Astrocyte (in vitro differentiated cells and primary cell): ENCODE results near the gene VAT1L. TPM values are rescaled to one million over a fixed set of nuclear protein-coding genes. Genes with fewer than 3 reads are reported as not detected.

Experiments
- DNase-seq: peaks from one replicate; pipeline ENCODE4 v3.0.0-alpha.2; 2010; ENCODE audit warnings: low read depth
- FAIRE-seq: peaks from 2 replicates; lab custom pipeline; 2011; peaks lifted over from hg19 to GRCh38; lab: Jason Lieb, UNC
- H2AFZ ChIP-seq: 2 replicates; pipeline ENCODE4 v1.6.0; 2012; ENCODE audit warnings: low read depth, low read length, inconsistent platforms
- H3K27ac ChIP-seq: 2 replicates; pipeline ENCODE4 v1.5.1; 2011; ENCODE audit warnings: low read depth, low read length, inconsistent platforms
- H3K27me3 ChIP-seq: 2 replicates; pipeline ENCODE4 v1.6.0; 2011; ENCODE audit warnings: low read length, inconsistent platforms; ENCODE audit not compliant: insufficient read depth
- H3K36me3 ChIP-seq: 2 replicates; pipeline ENCODE4 v1.5.1; 2011; ENCODE audit warnings: low read length, inconsistent platforms; ENCODE audit not compliant: insufficient read depth
- H3K4me1 ChIP-seq: 2 replicates; pipeline ENCODE4 v1.5.1; 2011; ENCODE audit warnings: low read length, inconsistent platforms; ENCODE audit not compliant: insufficient read depth
- H3K4me2 ChIP-seq: 2 replicates; pipeline ENCODE4 v1.6.0; 2012; ENCODE audit warnings: low read length, inconsistent platforms
- H3K4me3 ChIP-seq: 2 replicates; pipeline ENCODE4 v1.5.1; 2011; ENCODE audit warnings: low read depth, mild to moderate bottlenecking, low read length, inconsistent platforms; ENCODE audit not compliant: insufficient read depth
- H3K79me2 ChIP-seq: 2 replicates; pipeline ENCODE4 v1.6.0; 2012; ENCODE audit warnings: mild to moderate bottlenecking, low read length, inconsistent platforms; ENCODE audit not compliant: insufficient read depth
- H3K9ac ChIP-seq: 2 replicates; pipeline ENCODE4 v1.6.0; 2012; ENCODE audit warnings: mild to moderate bottlenecking, low read length, inconsistent platforms
- H3K9me3 ChIP-seq: 2 replicates; pipeline ENCODE4 v1.5.1; 2012; ENCODE audit warnings: low read depth, mild to moderate bottlenecking, low read length, inconsistent platforms; ENCODE audit not compliant: insufficient read depth
- H4K20me1 ChIP-seq: 2 replicates; pipeline ENCODE4 v1.6.0; 2012; ENCODE audit warnings: low read length, inconsistent platforms; ENCODE audit not compliant: insufficient read depth
- H3K27ac Mint-ChIP-seq: one replicate; pipeline ENCODE4 v1.8.0; 2021; ENCODE audit warnings: mild to moderate bottlenecking, mixed read lengths; ENCODE audit not compliant: unreplicated experiment
- H3K27me3 Mint-ChIP-seq: one replicate; pipeline ENCODE4 v1.8.0; 2021; ENCODE audit warnings: low read depth, mixed read lengths; ENCODE audit not compliant: unreplicated experiment
- H3K36me3 Mint-ChIP-seq: one replicate; pipeline ENCODE4 v1.8.0; 2021; ENCODE audit warnings: low read depth, mixed read lengths; ENCODE audit not compliant: unreplicated experiment
- H3K4me1 Mint-ChIP-seq: one replicate; pipeline ENCODE4 v1.8.0; 2021; ENCODE audit warnings: low read depth, mixed read lengths; ENCODE audit not compliant: unreplicated experiment
- H3K4me3 Mint-ChIP-seq: one replicate; pipeline ENCODE4 v1.8.0; 2021; ENCODE audit warnings: mild to moderate bottlenecking, moderate library complexity, mixed read lengths; ENCODE audit not compliant: unreplicated experiment
- H3K9me3 Mint-ChIP-seq: one replicate; pipeline ENCODE4 v1.8.0; 2021; ENCODE audit warnings: mild to moderate bottlenecking, mixed read lengths; ENCODE audit not compliant: unreplicated experiment
- EZH2 ChIP-seq: IDR thresholded peaks from 2 replicates; pipeline ENCODE4 v1.6.1; 2012; ENCODE audit warnings: mild to moderate bottlenecking, low read length, inconsistent platforms; ENCODE audit not compliant: insufficient read depth
- total RNA-seq: library from RNA; stranded (reverse); gene quantifications from 2 replicates; pipeline ENCODE4 v1.2.1, GENCODE V29; 2021
- TF ChIP-seq, protein P1 (sequence below): IDR thresholded peaks from 2 replicates; pipeline ENCODE4 v1.5.1; 2011; ENCODE audit warnings: low read depth, mild to moderate bottlenecking, inconsistent platforms, low read length, moderate library complexity; ENCODE audit not compliant: insufficient read depth

VAT1L gene
- total RNA-seq, 1 donor from 2014 or later = 3.3 TPM

- no peak overlapping the region for H3K4me3 Mint-ChIP-seq
- Histone ChIP-seq H3K9ac (no peak overlapping the region), H3K27me3 (no peaks in the 10 kb centered on the region), H2AFZ (no peak overlapping the region), H3K4me3 (no peak overlapping the region), H3K9me3 (no peaks in the 10 kb centered on the region), H3K27ac (no peak overlapping the region), H3K4me1 (peaks cover 27% of the 10 kb centered on the region), H3K79me2 (no peaks in the 10 kb centered on the region), H4K20me1 (no peaks in the 10 kb centered on the region), H3K36me3 (no peaks in the 10 kb centered on the region), H3K4me2 (no peak overlapping the region)
- peaks cover 22% of the 10 kb centered on the region for H3K4me1 Mint-ChIP-seq
- no peak for DNase-seq
- H3K27me3 Mint-ChIP-seq = peaks cover 6% of the 10 kb centered on the region
- H3K36me3 Mint-ChIP-seq = no peaks in the 10 kb centered on the region
- no peak for FAIRE-seq
- no peak overlapping the region for H3K27ac Mint-ChIP-seq
- TF ChIP-seq, protein P1, sequence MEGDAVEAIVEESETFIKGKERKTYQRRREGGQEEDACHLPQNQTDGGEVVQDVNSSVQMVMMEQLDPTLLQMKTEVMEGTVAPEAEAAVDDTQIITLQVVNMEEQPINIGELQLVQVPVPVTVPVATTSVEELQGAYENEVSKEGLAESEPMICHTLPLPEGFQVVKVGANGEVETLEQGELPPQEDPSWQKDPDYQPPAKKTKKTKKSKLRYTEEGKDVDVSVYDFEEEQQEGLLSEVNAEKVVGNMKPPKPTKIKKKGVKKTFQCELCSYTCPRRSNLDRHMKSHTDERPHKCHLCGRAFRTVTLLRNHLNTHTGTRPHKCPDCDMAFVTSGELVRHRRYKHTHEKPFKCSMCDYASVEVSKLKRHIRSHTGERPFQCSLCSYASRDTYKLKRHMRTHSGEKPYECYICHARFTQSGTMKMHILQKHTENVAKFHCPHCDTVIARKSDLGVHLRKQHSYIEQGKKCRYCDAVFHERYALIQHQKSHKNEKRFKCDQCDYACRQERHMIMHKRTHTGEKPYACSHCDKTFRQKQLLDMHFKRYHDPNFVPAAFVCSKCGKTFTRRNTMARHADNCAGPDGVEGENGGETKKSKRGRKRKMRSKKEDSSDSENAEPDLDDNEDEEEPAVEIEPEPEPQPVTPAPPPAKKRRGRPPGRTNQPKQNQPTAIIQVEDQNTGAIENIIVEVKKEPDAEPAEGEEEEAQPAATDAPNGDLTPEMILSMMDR = no peak
- no peak for TF ChIP-seq EZH2
- no peaks in the 10 kb centered on the region for H3K9me3 Mint-ChIP-seq
Observed at GRCh38 chr16:77836801-77837200, 48.4 kb downstream of the VAT1L start.

GRCh38 chr16:77838597-77839255 is 50.4 kb downstream of the VAT1L start:
- no peaks in the 10 kb centered on the region for H3K36me3 ChIP-seq
- no peaks in the 10 kb centered on the region for H3K9me3 Mint-ChIP-seq
- no peaks in the 10 kb centered on the region for H4K20me1 ChIP-seq
- no peak overlapping the region for H3K4me3 ChIP-seq
- peaks cover 8% of the 10 kb centered on the region for H3K27me3 Mint-ChIP-seq
- H3K27ac Mint-ChIP-seq = no peak overlapping the region
- H3K4me1 ChIP-seq = peaks cover 20% of the 10 kb centered on the region
- FAIRE-seq (no peak), DNase-seq (no peak)
- no peaks in the 10 kb centered on the region for H3K36me3 Mint-ChIP-seq
- H3K4me2 ChIP-seq = no peak overlapping the region
- no peaks in the 10 kb centered on the region for H3K27me3 ChIP-seq
- TF ChIP-seq, protein P1 = no peak
- TF ChIP-seq EZH2 = no peak
- H3K9me3 ChIP-seq = no peaks in the 10 kb centered on the region
- H3K9ac ChIP-seq = no peak overlapping the region
- no peak overlapping the region for H2AFZ ChIP-seq
- H3K4me3 Mint-ChIP-seq = no peak overlapping the region
- H3K4me1 Mint-ChIP-seq = peaks cover 17% of the 10 kb centered on the region
- no peaks in the 10 kb centered on the region for H3K79me2 ChIP-seq
- H3K27ac ChIP-seq = no peak overlapping the region

GRCh38 chr16:77840093-77840492 is 51.7 kb downstream of the VAT1L start:
- Histone ChIP-seq H3K79me2 (no peaks in the 10 kb centered on the region), H3K9me3 (no peaks in the 10 kb centered on the region), H3K4me1 (peaks cover 6% of the 10 kb centered on the region), H2AFZ (no peak overlapping the region), H3K4me2 (no peak overlapping the region), H4K20me1 (no peaks in the 10 kb centered on the region), H3K36me3 (no peaks in the 10 kb centered on the region), H3K9ac (no peak overlapping the region), H3K4me3 (no peak overlapping the region), H3K27ac (no peak overlapping the region), H3K27me3 (no peaks in the 10 kb centered on the region)
- Mint-ChIP-seq H3K36me3 (no peaks in the 10 kb centered on the region), H3K9me3 (no peaks in the 10 kb centered on the region), H3K4me3 (no peak overlapping the region), H3K27me3 (peaks cover 8% of the 10 kb centered on the region), H3K27ac (no peak overlapping the region), H3K4me1 (peaks cover 6% of the 10 kb centered on the region)
- DNase-seq (no peak), FAIRE-seq (no peak)
- TF ChIP-seq, protein P1 = no peak
- no peak for TF ChIP-seq EZH2
